B cell (primary cell): ENCODE data around the gene R3HDM4. TPM values are rescaled to one million over a fixed set of nuclear protein-coding genes. Genes with fewer than 3 reads are reported as not detected.

Experiments
- ATAC-seq: fragments of 200-7000 bp; cut with Tn5 transposase; one replicate; pipeline ENCODE4 v1.10.0; 2021; ENCODE audit warnings: low read depth, mild to moderate bottlenecking, moderate number of reproducible peaks, moderate library complexity
- CTCF ChIA-PET: fragments of 350-600 bp; sonication (Branson Sonifier 250); formaldehyde crosslinking; loops from one replicate; lab custom pipeline; 2021; ENCODE audit warnings: antibody characterized with exemption, inconsistent platforms; lab: Charles Lee
- POLR2A ChIA-PET: fragments of 350-600 bp; sonication (Branson Sonifier 250); formaldehyde crosslinking; loops from one replicate; lab custom pipeline; 2021; ENCODE audit warnings: antibody characterized with exemption; lab: Charles Lee
- DNase-seq: peaks from one replicate; pipeline ENCODE4 v3.0.0; 2013
- H2AFZ ChIP-seq: 2 replicates; pipeline ENCODE4 v1.6.1; 2012; ENCODE audit warnings: mild to moderate bottlenecking, low read depth, low read length; ENCODE audit not compliant: insufficient read depth, poor library complexity, severe bottlenecking
- H3K27ac ChIP-seq, 2 donors: 1 replicate in 1 of 2; 2 replicates in 1 of 2; pipeline ENCODE4 v1.5.1; 2012 to 2013; ENCODE audit warnings: low read length in 2 of 2, mild to moderate bottlenecking in 2 of 2, moderate library complexity in 1 of 2
- H3K27me3 ChIP-seq, 4 experiments: fragments of 200-600 bp in 1 of 4; sonication (generic) in 1 of 4; replicated peaks in 1 of 4; 1 replicate in 2 of 4; 2 replicates in 2 of 4; pipeline versions ENCODE4 v1.6.1 to v1.7.0; 2013 to 2016; ENCODE audit warnings: low read length in 3 of 4, mild to moderate bottlenecking in 2 of 4, mixed read lengths in 1 of 4, moderate library complexity in 1 of 4; ENCODE audit not compliant: insufficient read depth in 4 of 4, control insufficient read depth in 3 of 4; ENCODE audit errors: control extremely low read depth in 1 of 4
- H3K36me3 ChIP-seq, 2 experiments: replicated peaks in 1 of 2; 1 replicate in 1 of 2; 2 replicates in 1 of 2; pipeline versions ENCODE4 v1.6.1 to v1.7.1; 2013; ENCODE audit warnings: low read length in 1 of 2; ENCODE audit not compliant: insufficient read depth in 2 of 2, control insufficient read depth in 1 of 2; ENCODE audit errors: control extremely low read depth in 1 of 2, extremely low read depth in 1 of 2
- H3K4me1 ChIP-seq, 2 donors: fragments of 200-600 bp in 1 of 2; sonication (generic) in 1 of 2; 1 replicate in 1 of 2; 2 replicates in 1 of 2; pipeline versions ENCODE4 v1.5.1 to v1.6.1; 2013 to 2017; ENCODE audit warnings: low read length in 2 of 2; ENCODE audit not compliant: control insufficient read depth in 2 of 2, insufficient read depth in 2 of 2
- H3K4me2 ChIP-seq: replicated peaks from 2 replicates; pipeline ENCODE3; 2012; ENCODE audit warnings: mild to moderate bottlenecking, low read depth, low read length; ENCODE audit not compliant: poor library complexity, severe bottlenecking
- H3K4me3 ChIP-seq, 5 experiments: fragments of 200-600 bp in 1 of 5; sonication (generic) in 1 of 5; 1 replicate in 3 of 5; 2 replicates in 2 of 5; pipeline versions ENCODE4 v1.5.1 to v1.7.0; 2011 to 2016; ENCODE audit warnings: low read length in 4 of 5, mild to moderate bottlenecking in 4 of 5, low read depth in 2 of 5, control low read depth in 1 of 5, moderate library complexity in 1 of 5; ENCODE audit not compliant: insufficient read depth in 1 of 5; ENCODE audit errors: control extremely low read depth in 1 of 5, extremely low read depth in 1 of 5
- H3K79me2 ChIP-seq: fragments of 200-600 bp; sonication (generic); one replicate; pipeline ENCODE4 v1.6.0; 2016; ENCODE audit warnings: low read length; ENCODE audit not compliant: control insufficient read depth, insufficient read depth
- H3K9ac ChIP-seq: fragments of 200-600 bp; sonication (generic); 2 replicates; pipeline ENCODE4 v1.6.1; 2017; ENCODE audit warnings: mild to moderate bottlenecking, low read length, moderate library complexity
- H3K9me3 ChIP-seq, 3 donors: one replicate each; pipeline versions ENCODE4 v1.6.1 to v1.7.1; 2013; ENCODE audit warnings: low read length in 2 of 3; ENCODE audit not compliant: control insufficient read depth in 2 of 3, insufficient read depth in 1 of 3; ENCODE audit errors: control extremely low read depth in 1 of 3
- H4K20me1 ChIP-seq: 2 replicates; pipeline ENCODE4 v1.6.0; 2012; ENCODE audit warnings: mild to moderate bottlenecking, low read length; ENCODE audit not compliant: insufficient read depth, control insufficient read depth, poor library complexity, severe bottlenecking
- H3K27ac Mint-ChIP-seq: one replicate; pipeline ENCODE4 v1.8.0; 2021; ENCODE audit warnings: mixed read lengths
- H3K27me3 Mint-ChIP-seq: one replicate; pipeline ENCODE4 v1.8.0; 2021; ENCODE audit warnings: mixed read lengths
- H3K4me1 Mint-ChIP-seq: one replicate; pipeline ENCODE4 v1.8.0; 2021; ENCODE audit warnings: mixed read lengths
- H3K4me3 Mint-ChIP-seq: one replicate; pipeline ENCODE4 v1.8.0; 2021; ENCODE audit warnings: mixed read lengths
- H3K9me3 Mint-ChIP-seq: one replicate; pipeline ENCODE4 v1.8.0; 2022; ENCODE audit warnings: mixed read lengths; ENCODE audit not compliant: insufficient read depth
- CTCF ChIP-seq: fragments of 200-600 bp; IDR thresholded peaks from one replicate; pipeline ENCODE4 v1.8.0; 2022; ENCODE audit warnings: antibody characterized with exemption, mild to moderate bottlenecking
- EZH2 ChIP-seq: IDR thresholded peaks from 2 replicates; pipeline ENCODE4 v1.6.1; 2012; ENCODE audit warnings: borderline replicate concordance, low read depth, mild to moderate bottlenecking, moderate library complexity, low read length; ENCODE audit not compliant: insufficient read depth, poor library complexity, severe bottlenecking
- WGBS: methylation state at CpG from one replicate; pipeline ENCODE4 v1.1.5; 2013; ENCODE audit warnings: missing lambda C conversion rate; ENCODE audit not compliant: insufficient coverage; 5-methylcytosine and 5-hydroxymethylcytosine counted together
- intact Hi-C: fragments of 100-400 bp; cut with micrococcal nuclease; formaldehyde crosslinking; loops from one replicate; pipeline ENCODE4 v1.10.0; 2022
- polyA plus RNA-seq: library from polyadenylated mRNA; depleted of rRNA; stranded (reverse); fragments of >200 nt; gene quantifications from 2 replicates; pipeline ENCODE4 v1.2.3, GENCODE V29; 2012
- total RNA-seq, 2 donors: library from RNA; stranded (reverse); fragments of 120-200 nt in 1 of 2; gene quantifications; 1 replicate in 1 of 2; 2 replicates in 1 of 2; pipeline versions ENCODE4 v1.2.3 to v1.2.4, GENCODE V29; 2013 to 2022

R3HDM4 gene
- total and polyA plus RNA-seq, 2 donors (not counting 1 experiment from before 2014, with no cell fraction given), result 168 to 176 TPM

GRCh38 chr19:896434-896833 is 16.6 kb downstream of the R3HDM4 start:
- 89% methylated on average over 6 of the region's 10 CpGs for whole genome bisulfite sequencing
- H3K4me1 ChIP-seq, result peaks cover 5 to 25% of the 10 kb centered on the region in 2 donors
- ChIA-PET POLR2A (interaction anchor here (1.8 to 2.0 kb wide), 2 partner anchors 10 to 12 kb away, joined by 4 to 9 read pairs; no protein-coding TSS in a partner anchor), CTCF (interaction anchor here (1.5 kb wide), 1 partner anchor 11 kb away, joined by 4 read pairs; no protein-coding TSS in a partner anchor)
- no peak overlapping the region for H3K27ac ChIP-seq
- DNase-seq (no peak), ATAC-seq (no peak)
- TF ChIP-seq CTCF, result no peak
- no peak for TF ChIP-seq EZH2
- no peaks in the 10 kb centered on the region for H3K27me3 Mint-ChIP-seq
- H3K4me2 ChIP-seq, result no peak overlapping the region
- no peaks in the 10 kb centered on the region for H3K9me3 ChIP-seq
- H2AFZ ChIP-seq, result no peak overlapping the region
- H3K9me3 Mint-ChIP-seq, result no peaks in the 10 kb centered on the region
- peaks cover 46% of the 10 kb centered on the region for H4K20me1 ChIP-seq
- no peaks in the 10 kb centered on the region for H3K27me3 ChIP-seq
- peaks cover 0 to 39% of the 10 kb centered on the region in 2 experiments for H3K36me3 ChIP-seq
- H3K4me3 ChIP-seq, result no peak overlapping the region
- peaks cover 25% of the 10 kb centered on the region for H3K4me1 Mint-ChIP-seq
- H3K79me2 ChIP-seq, result peaks cover 19% of the 10 kb centered on the region
- H3K27ac Mint-ChIP-seq, result peak overlapping the region; percentile 32
- intact Hi-C loops, result no loop called here
- no peak overlapping the region for H3K9ac ChIP-seq
- no peak overlapping the region for H3K4me3 Mint-ChIP-seq
